MM.1S (cell line): Measurements from ENCODE around the gene ADH1C.

Experiments
- DNase-seq: peaks from one replicate; pipeline ENCODE4 v3.0.0-alpha.2; 2015
- H2AFZ ChIP-seq: fragments of 300-600 bp; sonication (generic); 2 replicates; pipeline ENCODE4 v1.6.0; 2016; ENCODE audit warnings: antibody characterized with exemption, low read length
- H3F3A ChIP-seq: fragments of 300-600 bp; sonication (generic); 2 replicates; pipeline ENCODE4 v1.6.1; 2016; ENCODE audit warnings: mild to moderate bottlenecking, antibody characterized with exemption, low read length, moderate library complexity, mixed read lengths; ENCODE audit not compliant: insufficient read depth
- H3K27ac ChIP-seq: fragments of 300-600 bp; sonication (generic); 2 replicates; pipeline ENCODE4 v1.5.1; 2016; ENCODE audit warnings: mild to moderate bottlenecking, low read length
- H3K27me3 ChIP-seq: fragments of 300-600 bp; sonication (generic); replicated peaks from 2 replicates; pipeline ENCODE4 v1.6.0; 2016; ENCODE audit warnings: low read length; ENCODE audit not compliant: insufficient read depth
- H3K36me3 ChIP-seq: fragments of 300-600 bp; sonication (generic); replicated peaks from 2 replicates; pipeline ENCODE4 v1.6.1; 2016; ENCODE audit warnings: mild to moderate bottlenecking, low read length, mixed read lengths; ENCODE audit not compliant: insufficient read depth
- H3K4me1 ChIP-seq: fragments of 300-600 bp; sonication (generic); 2 replicates; pipeline ENCODE4 v1.6.1; 2016; ENCODE audit warnings: low read length, mixed read lengths
- H3K4me2 ChIP-seq: fragments of 300-600 bp; sonication (generic); 2 replicates; pipeline ENCODE4 v1.6.0; 2016; ENCODE audit warnings: low read depth, low read length
- H3K4me3 ChIP-seq: fragments of 300-600 bp; sonication (generic); 2 replicates; pipeline ENCODE4 v1.5.1; 2016; ENCODE audit warnings: low read length, mixed read lengths
- H3K79me2 ChIP-seq: fragments of 300-600 bp; sonication (generic); 2 replicates; pipeline ENCODE4 v1.6.1; 2016; ENCODE audit warnings: mixed run types, low read length, mixed read lengths
- H3K9ac ChIP-seq: fragments of 300-600 bp; sonication (generic); 2 replicates; pipeline ENCODE4 v1.6.1; 2016; ENCODE audit warnings: low read length, mixed read lengths
- H3K9me2 ChIP-seq: fragments of 300-600 bp; sonication (generic); replicated peaks from 2 replicates; pipeline ENCODE4 v1.6.1; 2016; ENCODE audit warnings: mild to moderate bottlenecking, low read length, mixed read lengths; ENCODE audit not compliant: insufficient read depth
- H3K9me3 ChIP-seq: fragments of 300-600 bp; sonication (generic); replicated peaks from 2 replicates; pipeline ENCODE4 v1.6.1; 2016; ENCODE audit warnings: mild to moderate bottlenecking, low read length, mixed read lengths; ENCODE audit not compliant: insufficient read depth
- H4K20me1 ChIP-seq: fragments of 300-600 bp; sonication (generic); 2 replicates; pipeline ENCODE4 v1.6.1; 2016; ENCODE audit warnings: mild to moderate bottlenecking, low read length, moderate library complexity, mixed read lengths; ENCODE audit not compliant: insufficient read depth
- EZH2 ChIP-seq: fragments of 300-600 bp; sonication (generic); optimal IDR thresholded peaks from 2 replicates; pipeline ENCODE3; 2017; ENCODE audit warnings: low read depth, mild to moderate bottlenecking, antibody characterized with exemption, low read length, mixed read lengths
- EZH2phosphoT487 ChIP-seq: fragments of 300-600 bp; sonication (generic); IDR thresholded peaks from 2 replicates; pipeline ENCODE4 v1.6.1; 2018; ENCODE audit warnings: antibody characterized with exemption, low read length
- TF ChIP-seq, protein P1 (sequence below): fragments of 300-600 bp; sonication (generic); IDR thresholded peaks from 2 replicates; pipeline ENCODE4 v1.5.1; 2016; ENCODE audit warnings: antibody characterized with exemption, low read length, mixed read lengths

Gene ADH1C

DNA sequence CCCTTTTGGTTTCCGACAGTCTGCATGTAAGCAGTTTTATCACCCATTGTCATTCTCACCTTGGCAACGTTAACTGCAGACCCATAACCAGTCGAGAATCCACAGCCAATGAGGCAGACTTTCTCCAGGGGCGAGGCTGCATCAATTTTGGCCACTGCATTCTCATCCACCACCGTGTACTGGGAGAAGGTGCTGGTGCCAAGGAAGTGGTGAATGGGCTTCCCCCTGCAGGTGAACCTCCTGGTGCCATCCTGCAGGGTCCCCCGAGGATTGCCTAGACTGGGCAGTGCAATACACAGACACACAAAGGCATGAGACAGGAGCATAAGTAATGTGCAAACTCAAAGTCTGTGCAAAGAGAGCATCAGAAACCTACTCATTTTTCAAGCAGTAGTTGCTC lies 36.7 kb downstream of the ADH1C start:
- no peak overlapping the region for H3K27ac ChIP-seq
- no peak overlapping the region for H3K9ac ChIP-seq
- H4K20me1 ChIP-seq, result no peaks in the 10 kb centered on the region
- H3K27me3 ChIP-seq, result no peaks in the 10 kb centered on the region
- H3K9me2 ChIP-seq, result no peaks in the 10 kb centered on the region
- no peaks in the 10 kb centered on the region for H3K4me1 ChIP-seq
- no peak overlapping the region for H3K4me2 ChIP-seq
- no peaks in the 10 kb centered on the region for H3K79me2 ChIP-seq
- H3K36me3 ChIP-seq, result no peaks in the 10 kb centered on the region
- H3K9me3 ChIP-seq, result no peaks in the 10 kb centered on the region
- TF ChIP-seq, protein P1, sequence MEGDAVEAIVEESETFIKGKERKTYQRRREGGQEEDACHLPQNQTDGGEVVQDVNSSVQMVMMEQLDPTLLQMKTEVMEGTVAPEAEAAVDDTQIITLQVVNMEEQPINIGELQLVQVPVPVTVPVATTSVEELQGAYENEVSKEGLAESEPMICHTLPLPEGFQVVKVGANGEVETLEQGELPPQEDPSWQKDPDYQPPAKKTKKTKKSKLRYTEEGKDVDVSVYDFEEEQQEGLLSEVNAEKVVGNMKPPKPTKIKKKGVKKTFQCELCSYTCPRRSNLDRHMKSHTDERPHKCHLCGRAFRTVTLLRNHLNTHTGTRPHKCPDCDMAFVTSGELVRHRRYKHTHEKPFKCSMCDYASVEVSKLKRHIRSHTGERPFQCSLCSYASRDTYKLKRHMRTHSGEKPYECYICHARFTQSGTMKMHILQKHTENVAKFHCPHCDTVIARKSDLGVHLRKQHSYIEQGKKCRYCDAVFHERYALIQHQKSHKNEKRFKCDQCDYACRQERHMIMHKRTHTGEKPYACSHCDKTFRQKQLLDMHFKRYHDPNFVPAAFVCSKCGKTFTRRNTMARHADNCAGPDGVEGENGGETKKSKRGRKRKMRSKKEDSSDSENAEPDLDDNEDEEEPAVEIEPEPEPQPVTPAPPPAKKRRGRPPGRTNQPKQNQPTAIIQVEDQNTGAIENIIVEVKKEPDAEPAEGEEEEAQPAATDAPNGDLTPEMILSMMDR, result no peak
- no peak for TF ChIP-seq EZH2
- TF ChIP-seq EZH2phosphoT487, result no peak
- H2AFZ ChIP-seq, result no peak overlapping the region
- H3F3A ChIP-seq, result no peaks in the 10 kb centered on the region
- DNase-seq, result no peak
- H3K4me3 ChIP-seq, result no peak overlapping the region

DNA sequence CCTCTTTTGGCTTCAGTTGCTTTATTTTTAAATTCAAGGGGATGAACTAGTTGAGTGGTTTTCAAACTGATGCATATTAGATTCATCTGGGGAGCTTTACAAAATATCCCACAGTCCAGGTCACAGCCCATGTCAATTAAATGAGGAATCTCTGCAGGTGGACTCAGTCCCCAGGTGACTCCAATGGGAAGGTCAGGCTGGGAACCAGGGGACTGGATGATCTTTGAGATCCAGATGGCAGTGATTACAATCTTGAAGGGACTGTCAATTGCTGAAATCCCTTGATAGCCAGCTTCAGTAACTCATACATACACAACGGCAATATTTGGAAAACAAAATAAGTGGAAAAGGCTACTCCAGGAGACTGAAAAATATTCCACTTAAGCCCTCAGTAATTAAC lies 38.3 kb downstream of the ADH1C start:
- Histone ChIP-seq H3F3A (no peaks in the 10 kb centered on the region), H3K27ac (no peak overlapping the region), H3K9me3 (no peaks in the 10 kb centered on the region), H3K79me2 (no peaks in the 10 kb centered on the region), H3K36me3 (no peaks in the 10 kb centered on the region), H2AFZ (no peak overlapping the region), H3K27me3 (no peaks in the 10 kb centered on the region), H4K20me1 (no peaks in the 10 kb centered on the region), H3K4me2 (no peak overlapping the region), H3K9me2 (no peaks in the 10 kb centered on the region), H3K4me3 (no peak overlapping the region), H3K9ac (no peak overlapping the region), H3K4me1 (no peaks in the 10 kb centered on the region)
- no peak for DNase-seq
- TF ChIP-seq, protein P1, result no peak
- no peak for TF ChIP-seq EZH2phosphoT487
- no peak for TF ChIP-seq EZH2

DNA sequence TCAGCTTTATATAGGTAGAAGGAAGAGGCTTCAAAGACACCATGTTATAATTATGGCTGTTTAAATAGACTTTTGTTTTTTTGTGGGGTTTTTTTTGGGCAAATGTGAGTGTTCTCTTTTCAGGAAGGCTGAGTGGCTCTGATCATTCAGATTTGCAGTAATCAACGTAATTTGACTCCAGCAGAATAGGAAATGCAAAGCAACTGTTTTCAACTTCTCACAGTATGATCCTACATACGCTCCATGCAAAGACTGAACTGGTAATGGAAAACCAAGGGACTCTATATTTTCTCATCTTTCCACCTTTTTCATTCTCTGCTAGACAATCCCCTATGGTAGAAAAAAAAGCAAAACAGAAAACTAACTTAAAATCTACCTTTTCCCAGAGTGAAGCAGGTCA lies 42.2 kb downstream of the ADH1C start:
- H3K9ac ChIP-seq, result no peak overlapping the region
- H4K20me1 ChIP-seq, result no peaks in the 10 kb centered on the region
- no peak for DNase-seq
- H3K36me3 ChIP-seq, result no peaks in the 10 kb centered on the region
- no peaks in the 10 kb centered on the region for H3K27me3 ChIP-seq
- no peaks in the 10 kb centered on the region for H3K9me3 ChIP-seq
- H3K4me1 ChIP-seq, result no peaks in the 10 kb centered on the region
- no peak overlapping the region for H3K4me3 ChIP-seq
- no peak overlapping the region for H2AFZ ChIP-seq
- H3K79me2 ChIP-seq, result no peaks in the 10 kb centered on the region
- no peak overlapping the region for H3K27ac ChIP-seq
- TF ChIP-seq EZH2 (no peak), EZH2phosphoT487 (no peak)
- H3F3A ChIP-seq, result no peaks in the 10 kb centered on the region
- no peaks in the 10 kb centered on the region for H3K9me2 ChIP-seq
- H3K4me2 ChIP-seq, result no peak overlapping the region

DNA sequence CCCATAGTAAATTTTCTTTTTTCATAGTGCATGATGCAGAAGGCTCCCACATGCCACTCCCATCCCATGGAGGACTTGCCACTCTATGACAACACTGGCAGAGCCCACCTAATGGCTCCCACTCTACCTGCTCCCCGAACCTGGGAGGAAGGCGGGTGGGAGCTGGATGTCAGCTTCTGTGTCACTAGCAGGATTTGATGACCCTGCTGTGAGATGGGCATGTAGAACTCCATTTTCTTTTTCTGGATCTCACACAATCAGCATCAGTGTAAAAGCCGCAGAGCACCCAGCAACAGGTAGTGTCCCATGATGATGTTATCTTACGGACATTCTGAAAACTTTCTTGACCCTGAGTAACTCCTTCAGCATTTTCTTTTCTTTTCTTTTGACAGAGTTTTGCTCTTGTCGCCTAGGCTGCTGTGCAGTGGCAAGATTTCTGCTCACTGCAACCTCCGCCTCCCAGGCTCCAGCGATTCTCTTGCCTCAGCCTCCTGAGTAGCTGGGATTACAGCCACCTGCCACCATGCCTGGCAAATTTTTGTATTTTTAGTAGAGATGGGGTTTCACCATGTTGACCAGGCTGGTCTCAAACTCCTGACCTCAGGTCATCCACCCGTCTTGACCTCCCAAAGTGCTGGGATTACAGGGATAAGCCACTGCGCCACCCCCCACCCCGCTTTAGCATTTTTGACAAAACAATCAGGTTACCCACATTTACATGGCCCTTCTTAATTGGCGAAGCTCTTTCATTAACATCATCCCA lies 46.7 kb downstream of the ADH1C start:
- H4K20me1 ChIP-seq, result no peaks in the 10 kb centered on the region
- no peak overlapping the region for H3K4me3 ChIP-seq
- no peaks in the 10 kb centered on the region for H3K4me1 ChIP-seq
- H2AFZ ChIP-seq, result no peak overlapping the region
- H3K4me2 ChIP-seq, result no peak overlapping the region
- no peak for TF ChIP-seq EZH2
- no peak for TF ChIP-seq EZH2phosphoT487
- TF ChIP-seq, protein P1, result no peak
- H3K27ac ChIP-seq, result no peak overlapping the region
- H3K9me3 ChIP-seq, result no peaks in the 10 kb centered on the region
- H3K79me2 ChIP-seq, result no peaks in the 10 kb centered on the region
- H3K27me3 ChIP-seq, result no peaks in the 10 kb centered on the region
- H3F3A ChIP-seq, result no peaks in the 10 kb centered on the region
- H3K9me2 ChIP-seq, result no peaks in the 10 kb centered on the region
- DNase-seq, result no peak
- H3K9ac ChIP-seq, result no peak overlapping the region
- no peaks in the 10 kb centered on the region for H3K36me3 ChIP-seq
